22Rv1 (cell line): ENCODE data around the gene PCSK6.

ENCODE experiments used
- CTCF ChIP-seq: fragments of 450-650 bp; IDR thresholded peaks from 2 replicates; pipeline ENCODE4 v1.5.1; 2017; ENCODE audit warnings: mild to moderate bottlenecking
- ZFX ChIP-seq: fragments of 450-650 bp; IDR thresholded peaks from 2 replicates; pipeline ENCODE4 v1.6.1; 2017; ENCODE audit warnings: antibody characterized with exemption, borderline replicate concordance

DNA sequence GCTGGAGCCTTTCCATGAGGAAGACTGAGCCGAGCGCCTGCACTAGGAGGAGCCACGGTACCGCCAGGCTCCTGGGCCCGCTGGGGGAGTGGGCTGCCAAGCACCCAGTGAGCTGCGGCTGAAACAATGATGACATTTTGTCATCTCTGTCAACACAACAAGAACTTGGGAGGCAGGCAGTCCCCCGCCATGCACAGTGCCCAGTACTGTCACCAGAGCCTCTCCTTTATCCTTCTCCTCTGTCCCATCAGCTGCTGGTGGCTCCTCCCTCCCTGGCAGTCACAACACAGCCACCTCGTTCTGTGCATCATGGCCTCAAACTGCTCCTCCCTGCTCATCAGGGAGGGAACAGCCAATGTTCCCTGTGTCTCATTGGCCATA lies 34.0 kb upstream of the PCSK6 start:
- TF ChIP-seq CTCF: no peak
- TF ChIP-seq ZFX: no peak
